ENCODE results near the gene STIMATE.
A peak's percentile ranks its signal among the peaks of the same experiment; 100 is the strongest.

The STIMATE gene

GRCh38 chr3:52834871-52835501 lies 62.4 kb downstream of the STIMATE start, which contains the start of gene MUSTN1:
Gene MUSTN1 (minus strand): TSS chr3:52835019. CDS start chr3:52834948, 71 bp downstream.
- no peak within 1 kb of the TSS for H3K4me3 ChIP-seq (ENCODE audit: low read depth, low read length)
- DNase-seq (ENCODE audit: low read depth), result peak; percentile 55
- TF ChIP-seq CTCF (conservative IDR thresholded peaks at IDR 0.05; ENCODE audit: low read depth, low read length), result no peak

- no peak for TF ChIP-seq CTCF (conservative IDR thresholded peaks at IDR 0.05; ENCODE audit: low read depth, low read length)
- no peak overlapping the region for H3K4me3 ChIP-seq (ENCODE audit: low read depth, low read length)
- no peak for DNase-seq (ENCODE audit: low read depth)
These were observed 64.1 kb downstream of the STIMATE start for GRCh38 chr3:52833202-52833601.

- DNase-seq (ENCODE audit: low read depth), result peak; percentile 63
- H3K4me3 ChIP-seq (ENCODE audit: low read depth, low read length), result no peak overlapping the region
- no peak for TF ChIP-seq CTCF (conservative IDR thresholded peaks at IDR 0.05; ENCODE audit: low read depth, low read length)
These were observed 65.6 kb downstream of the STIMATE start for GRCh38 chr3:52831500-52832301.

- no peak within 1 kb of the TSS for H3K4me3 ChIP-seq (ENCODE audit: low read depth, low read length)
- DNase-seq (ENCODE audit: low read depth), result no peak
- TF ChIP-seq CTCF (conservative IDR thresholded peaks at IDR 0.05; ENCODE audit: low read depth, low read length), result no peak
These were observed 66.7 kb downstream of the STIMATE start, which contains the start of gene ITIH4 for GRCh38 chr3:52830535-52831258. Gene ITIH4 (minus strand): TSS chr3:52830672. CDS start chr3:52830642, 30 bp downstream.

GRCh38 chr3:52829906-52830463 lies 67.4 kb downstream of the STIMATE start:
- TF ChIP-seq CTCF (conservative IDR thresholded peaks at IDR 0.05; ENCODE audit: low read depth, low read length), result no peak

GRCh38 chr3:52829482-52829881 lies 67.9 kb downstream of the STIMATE start:
- H3K4me3 ChIP-seq (ENCODE audit: low read depth, low read length), result no peak overlapping the region
- no peak for TF ChIP-seq CTCF (conservative IDR thresholded peaks at IDR 0.05; ENCODE audit: low read depth, low read length)
- DNase-seq (ENCODE audit: low read depth), result no peak

More at GRCh38 chr3:52829906-52830463, 67.4 kb downstream of the STIMATE start:
- H3K4me3 ChIP-seq (ENCODE audit: low read depth, low read length), result no peak overlapping the region
- no peak for DNase-seq (ENCODE audit: low read depth)

All from choroid plexus epithelial cell (primary cell).